ENCODE data around the gene TSPAN3.

GRCh38 chr15:77012868-77013267 is 58.0 kb downstream of the TSPAN3 start:
- no peak for TF ChIP-seq ZNF274 (IDR thresholded peaks at IDR 0.05; ENCODE audit: low read depth, low read length)
- TF ChIP-seq YY1 (IDR thresholded peaks at IDR 0.05; ENCODE audit: insufficient read depth, insufficient read length): no peak
- no peak for TF ChIP-seq SUZ12 (IDR thresholded peaks at IDR 0.05; ENCODE audit: extremely low read depth, insufficient read depth, insufficient read length)

Data from NT2/D1 (cell line).